K562 (cell line): ENCODE data around the gene CTU1. TPM values are rescaled to one million over a fixed set of nuclear protein-coding genes. Genes with fewer than 3 reads are reported as not detected.
"Not testable (repeated sequence)": the region's sequence is repeated elsewhere in the genome, so short reads cannot be mapped to it uniquely, and the experiment has no call there.

Source experiments
- ATAC-seq: fragments of 200-7000 bp; cut with Tn5 transposase; 3 replicates; pipeline ENCODE4 v1.9.1; 2020; ENCODE audit warnings: moderate library complexity
- BruUV-seq: library from RNA; stranded (reverse); fragments of 400-500 nt; replicated peaks from 2 replicates; lab custom pipeline; 2021; lab: Mats Ljungman, UMichigan
- CTCF ChIA-PET: fragments of 300-600 bp; formaldehyde crosslinking; extraction: SDS; loops from one replicate; lab custom pipeline; 2021; ENCODE audit warnings: low intra/inter-chr PET ratio; lab: Yijun Ruan, JAX
- POLR2A ChIA-PET: fragments of 300-600, 350-650 bp; sonication (Branson Sonifier 250); formaldehyde crosslinking; extraction: SDS; loops from one replicate; lab custom pipeline; 2021; ENCODE audit warnings: antibody characterized with exemption, inconsistent platforms; lab: Yijun Ruan, JAX
- DNase-seq, 4 experiments: peaks; one replicate each; pipeline versions ENCODE4 v3.0.0 to v3.0.0-alpha.2; 2011 to 2018; ENCODE audit warnings: low spot score in 3 of 4, mixed read lengths in 3 of 4; ENCODE audit errors: extremely low read depth in 1 of 4
- FAIRE-seq: peaks from 2 replicates; lab custom pipeline; 2011; peaks lifted over from hg19 to GRCh38; lab: Jason Lieb, UNC
- H2AFZ ChIP-seq: 2 replicates; pipeline ENCODE4 v1.6.0; 2011; ENCODE audit warnings: low read depth, low read length, control low read depth, inconsistent platforms
- H3K27ac ChIP-seq: fragments of 200-600 bp; 3 replicates; pipeline ENCODE4 v1.8.0; 2011; ENCODE audit warnings: low read depth, mild to moderate bottlenecking, control low read depth, inconsistent platforms, low read length, moderate library complexity, mixed read lengths; ENCODE audit errors: extremely low read depth
- H3K27me3 ChIP-seq, 2 experiments: fragments of 300-600 bp in 1 of 2; 2 replicates in 1 of 2; 3 replicates in 1 of 2; pipeline versions ENCODE4 v1.6.0 to v1.8.0; 2011; ENCODE audit warnings: inconsistent platforms in 2 of 2, low read length in 2 of 2, mild to moderate bottlenecking in 1 of 2, mixed read lengths in 1 of 2, moderate library complexity in 1 of 2; ENCODE audit not compliant: control insufficient read depth in 2 of 2, insufficient read depth in 2 of 2
- H3K36me3 ChIP-seq: fragments of 300-600 bp; 3 replicates; pipeline ENCODE4 v1.8.0; 2011; ENCODE audit warnings: mild to moderate bottlenecking, low read length, inconsistent platforms; ENCODE audit not compliant: control insufficient read depth, insufficient read depth
- H3K4me1 ChIP-seq, 2 experiments: fragments of 200-600 bp in 1 of 2; replicated peaks in 1 of 2; 2 replicates in 1 of 2; 3 replicates in 1 of 2; pipeline versions ENCODE4 v1.5.1 to v1.8.0; 2011; ENCODE audit warnings: inconsistent platforms in 2 of 2, low read length in 2 of 2, mild to moderate bottlenecking in 1 of 2, mixed read lengths in 1 of 2, moderate library complexity in 1 of 2; ENCODE audit not compliant: control insufficient read depth in 2 of 2, insufficient read depth in 2 of 2
- H3K4me2 ChIP-seq: 2 replicates; pipeline ENCODE4 v1.6.1; 2011; ENCODE audit warnings: low read length, control low read depth, inconsistent platforms, mixed read lengths; ENCODE audit not compliant: insufficient read depth
- H3K4me3 ChIP-seq: fragments of 200-600 bp; sonication (generic), shearing (Covaris generic); 2 replicates; pipeline ENCODE4 v1.5.1; 2016; ENCODE audit warnings: control low read depth, inconsistent platforms
- H3K79me2 ChIP-seq: fragments of 200-600 bp; 3 replicates; pipeline ENCODE4 v1.8.0; 2011; ENCODE audit warnings: low read length, inconsistent platforms; ENCODE audit not compliant: control insufficient read depth, insufficient read depth
- H3K9ac ChIP-seq, 2 experiments: 2 replicates each; pipeline versions ENCODE4 v1.6.0 to v1.6.1; 2011; ENCODE audit warnings: low read depth in 2 of 2, low read length in 2 of 2, control low read depth in 1 of 2, inconsistent platforms in 1 of 2, mild to moderate bottlenecking in 1 of 2, mixed read lengths in 1 of 2; ENCODE audit not compliant: insufficient read depth in 1 of 2
- H3K9me1 ChIP-seq: one replicate; pipeline ENCODE4 v1.6.0; 2011; ENCODE audit warnings: inconsistent platforms, mild to moderate bottlenecking, low read length, moderate library complexity; ENCODE audit not compliant: control insufficient read depth, insufficient read depth
- H3K9me3 ChIP-seq: replicated peaks from 2 replicates; pipeline ENCODE4 v1.5.1; 2011; ENCODE audit warnings: low read depth, low read length, inconsistent platforms; ENCODE audit not compliant: control insufficient read depth, insufficient read depth
- H4K20me1 ChIP-seq: replicated peaks from 2 replicates; pipeline ENCODE4 v1.6.1; 2011; ENCODE audit warnings: low read length, inconsistent platforms, mixed read lengths; ENCODE audit not compliant: control insufficient read depth, insufficient read depth
- CSDE1 ChIP-seq, 2 experiments: fragments of 450-650 bp; IDR thresholded peaks; 2 replicates each; pipeline ENCODE4 v1.6.1; 2016; ENCODE audit warnings: mild to moderate bottlenecking in 1 of 2
- GABPA ChIP-seq: fragments of 200-800 bp; sonication (Bioruptor generic); conservative IDR thresholded peaks from 2 replicates; pipeline ENCODE4 v1.6.1; 2016; ENCODE audit warnings: low read depth, missing genetic modification characterization, missing compliant biosample characterization
- RERE ChIP-seq: sonication (generic); formaldehyde crosslinking; IDR thresholded peaks from 2 replicates; pipeline ENCODE4 v1.8.0; 2023; ENCODE audit warnings: missing genetic modification reagents, mild to moderate bottlenecking, borderline replicate concordance
- ZKSCAN8 ChIP-seq: fragments of 200-800 bp; sonication (Bioruptor generic); IDR thresholded peaks from 2 replicates; pipeline ENCODE4 v1.6.1; 2016; ENCODE audit warnings: missing genetic modification characterization, missing compliant biosample characterization
- ZNF197 ChIP-seq: fragments of 200-800 bp; sonication (Bioruptor generic); IDR thresholded peaks from 2 replicates; pipeline ENCODE4 v1.6.1; 2016; ENCODE audit warnings: low read depth, missing genetic modification characterization, missing compliant biosample characterization
- WGBS: fragments of 100-300 bp; shearing (Covaris generic); methylation state at CpG from one replicate; pipeline ENCODE4 v1.1.6; 2016; ENCODE audit warnings: low coverage, mixed read lengths; ENCODE audit not compliant: insufficient coverage; ENCODE audit errors: missing lambda C conversion rate; 5-methylcytosine and 5-hydroxymethylcytosine counted together
- in situ Hi-C: fragments of 300-500 bp; cut with MboI; formaldehyde crosslinking; loops from 4 replicates; pipeline ENCODE4 v1.15.0; 2018; ENCODE audit warnings: inconsistent platforms, mixed read lengths
- intact Hi-C: fragments of 100-400 bp; cut with micrococcal nuclease; formaldehyde crosslinking; loops from 2 replicates; pipeline ENCODE4 v1.14.2; 2022
- polyA plus RNA-seq, 8 experiments: library from polyadenylated mRNA; depleted of rRNA in 4 of 8; stranded (reverse) in 5 of 8; unstranded in 3 of 8; fragments of >200 nt; fragmentation: Nextera tagmentation in 2 of 8; fragmentation: Illumina TruSeq in 1 of 8; extraction: Ambion mirVana in 2 of 8; extraction: Trizol in 1 of 8; gene quantifications; 2 replicates each; pipeline versions ENCODE4 v1.2.1 to v1.2.3, GENCODE V29; 2011 to 2014; ENCODE audit warnings: inconsistent platforms in 1 of 8, missing spikeins in 1 of 8
- total RNA-seq, 7 experiments: library from RNA; depleted of rRNA in 6 of 7; stranded (reverse); fragments of >200 nt in 6 of 7; fragmentation: Illumina TruSeq in 2 of 7; extraction: Trizol in 2 of 7; gene quantifications; 2 replicates each; pipeline versions ENCODE4 v1.2.1 to v1.2.3, GENCODE V29; 2011 to 2021; ENCODE audit warnings: low replicate concordance in 1 of 7

The CTU1 gene
- total and polyA plus RNA-seq, 9 of the 15 experiments (the other 6 are each of a cell fraction or from before 2014, with no cell fraction given), result 0.03 to 18.4 (median 2.3) TPM; not detected in 1

GRCh38 chr19:51142809-51143475, 34.7 kb upstream of the CTU1 start:
- 14% methylated on average over 10 of the region's 15 CpGs for WGBS
- CTCF ChIA-PET, DNase-seq, H3K36me3 ChIP-seq, H3K9me3 ChIP-seq, H3K4me3 ChIP-seq, H3K9ac ChIP-seq, FAIRE-seq, H3K4me1 ChIP-seq, H3K79me2 ChIP-seq, H3K4me2 ChIP-seq, POLR2A ChIA-PET, H2AFZ ChIP-seq, BruUV-seq, H4K20me1 ChIP-seq, in situ Hi-C loops, H3K27ac ChIP-seq, H3K9me1 ChIP-seq, ATAC-seq, intact Hi-C loops: not testable (repeated sequence)
- H3K27me3 ChIP-seq, result peaks cover 11 to 59% of the 10 kb centered on the region in 2 experiments; a peak in 4 of 5 replicates

DNA sequence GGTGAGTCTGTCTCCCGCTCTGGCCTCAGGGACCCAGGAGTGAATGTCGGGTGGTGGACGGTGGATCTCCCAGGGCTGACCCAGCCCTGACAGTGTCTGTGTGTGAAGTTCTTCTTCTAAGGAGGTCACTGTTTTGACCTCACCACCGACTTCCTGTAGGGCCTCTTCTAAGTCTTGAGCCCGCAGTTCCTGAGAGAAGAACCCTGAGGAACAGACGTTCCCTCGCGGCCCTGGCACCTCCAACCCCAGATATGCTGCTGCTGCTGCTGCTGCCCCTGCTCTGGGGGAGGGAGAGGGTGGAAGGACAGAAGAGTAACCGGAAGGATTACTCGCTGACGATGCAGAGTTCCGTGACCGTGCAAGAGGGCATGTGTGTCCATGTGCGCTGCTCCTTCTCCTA, 33.9 kb upstream of the CTU1 start, which contains the start of gene SIGLEC7:
TSS of gene SIGLEC7 (plus strand) at position 183 of the 400 bp plus-strand sequence. CDS start at position 252, 69 bp downstream.
- TF ChIP-seq ZKSCAN8 (CRISPR knock-in tag), result no peak
- no peak for TF ChIP-seq ZNF197 (CRISPR knock-in tag)
- TF ChIP-seq GABPA (tag), result peak; percentile 53
- no peak for TF ChIP-seq CSDE1 (IDR thresholded peaks at IDR 0.05)
- no peak for TF ChIP-seq RERE (CRISPR knock-in tag)
- Histone ChIP-seq H2AFZ (no peak within 1 kb of the TSS), H4K20me1 (peaks cover 4% of the 10 kb centered on the region; the same call in 1 of the 2 replicates), H3K9me3 (no peaks in the 10 kb centered on the region), H3K9me1 (no peaks in the 10 kb centered on the region), H3K27me3 (peaks cover 11 to 60% of the 10 kb centered on the region in 2 experiments; a peak in 4 of 5 replicates), H3K79me2 (no peaks in the 10 kb centered on the region), H3K4me3 (no peak within 1 kb of the TSS), H3K9ac (0 out of 4 replicates have a peak within 1 kb of the TSS, but pooled peaks of 1 of the 2 experiments have one; percentile 7), H3K4me2 (no peak within 1 kb of the TSS), H3K27ac (no peak within 1 kb of the TSS), H3K4me1 (peaks cover 8 to 14% of the 10 kb centered on the region in 2 experiments), H3K36me3 (no peaks in the 10 kb centered on the region)
- DNase-seq (no peak), FAIRE-seq (no peak), ATAC-seq (no peak)
- in situ Hi-C loops (no loop called here), intact Hi-C loops (no loop called here)
- WGBS, result 13% methylated on average over 9 of the region's 14 CpGs
- CTCF ChIA-PET, result no interaction called here
- POLR2A ChIA-PET, result no interaction called here
- BruUV-seq, result no TSS peak
